Neuronal stem cell (in vitro differentiated cells): ENCODE measurements around the gene RXFP2.

Source experiments
- DNase-seq: peaks from one replicate; pipeline ENCODE4 v3.0.0-alpha.2; 2013; ENCODE audit warnings: low spot score
- H2AFZ ChIP-seq: one replicate; pipeline ENCODE4 v1.6.1; 2013; ENCODE audit warnings: mild to moderate bottlenecking, low read length, inconsistent platforms
- H2AK5ac ChIP-seq: 2 replicates; pipeline ENCODE4 v1.6.1; 2013; ENCODE audit warnings: low read depth, mild to moderate bottlenecking, inconsistent platforms, low read length, moderate library complexity, mixed read lengths
- H2BK120ac ChIP-seq: 2 replicates; pipeline ENCODE4 v1.6.1; 2013; ENCODE audit warnings: low read depth, mild to moderate bottlenecking, inconsistent platforms, low read length, moderate library complexity, mixed read lengths
- H2BK12ac ChIP-seq: one replicate; pipeline ENCODE4 v1.6.1; 2013; ENCODE audit warnings: low read length, inconsistent platforms
- H2BK15ac ChIP-seq: 2 replicates; pipeline ENCODE4 v1.6.1; 2013; ENCODE audit warnings: mild to moderate bottlenecking, low read length, inconsistent platforms, mixed read lengths
- H2BK5ac ChIP-seq: one replicate; pipeline ENCODE4 v1.6.1; 2013; ENCODE audit warnings: inconsistent platforms, mild to moderate bottlenecking, low read length, moderate library complexity
- H3K14ac ChIP-seq: one replicate; pipeline ENCODE4 v1.6.1; 2013; ENCODE audit warnings: low read length, inconsistent platforms
- H3K18ac ChIP-seq: 2 replicates; pipeline ENCODE4 v1.6.1; 2013; ENCODE audit warnings: low read length, inconsistent platforms
- H3K23ac ChIP-seq: 2 replicates; pipeline ENCODE4 v1.6.1; 2013; ENCODE audit warnings: low read depth, mild to moderate bottlenecking, mixed read lengths, low read length, inconsistent platforms; ENCODE audit not compliant: poor library complexity
- H3K27ac ChIP-seq: replicated peaks from 3 replicates; pipeline ENCODE4 v1.5.1; 2013; ENCODE audit warnings: low read length, inconsistent platforms
- H3K27me3 ChIP-seq, 3 experiments: 2 replicates each; pipeline ENCODE4 v1.6.1; 2013; ENCODE audit warnings: low read length in 3 of 3, mild to moderate bottlenecking in 2 of 3, inconsistent platforms in 1 of 3, low read depth in 1 of 3, mixed read lengths in 1 of 3, moderate library complexity in 1 of 3; ENCODE audit not compliant: control insufficient read depth in 3 of 3, insufficient read depth in 3 of 3
- H3K36me3 ChIP-seq, 2 donors: replicated peaks in 1 of 2; 2 replicates each; pipeline ENCODE4 v1.6.1; 2013; ENCODE audit warnings: low read length in 2 of 2; ENCODE audit not compliant: control insufficient read depth in 2 of 2, insufficient read depth in 2 of 2
- H3K4ac ChIP-seq: 2 replicates; pipeline ENCODE4 v1.6.1; 2013; ENCODE audit warnings: inconsistent platforms, mild to moderate bottlenecking, low read length, moderate library complexity
- H3K4me1 ChIP-seq, 2 donors: 1 replicate in 1 of 2; 2 replicates in 1 of 2; pipeline ENCODE4 v1.6.1; 2013; ENCODE audit warnings: low read length in 2 of 2, low read depth in 1 of 2; ENCODE audit not compliant: control insufficient read depth in 2 of 2, insufficient read depth in 1 of 2
- H3K4me2 ChIP-seq: one replicate; pipeline ENCODE4 v1.6.1; 2013; ENCODE audit warnings: mild to moderate bottlenecking, low read length, inconsistent platforms; ENCODE audit not compliant: insufficient read depth, poor library complexity, severe bottlenecking
- H3K4me3 ChIP-seq, 2 donors: 2 replicates each; pipeline ENCODE4 v1.5.1; 2013; ENCODE audit warnings: low read length in 2 of 2, mild to moderate bottlenecking in 2 of 2, inconsistent platforms in 1 of 2, moderate library complexity in 1 of 2
- H3K79me1 ChIP-seq: one replicate; pipeline ENCODE4 v1.6.1; 2013; ENCODE audit warnings: low read depth, mild to moderate bottlenecking, inconsistent platforms, low read length, moderate library complexity
- H3K9ac ChIP-seq: one replicate; pipeline ENCODE4 v1.6.1; 2013; ENCODE audit warnings: mild to moderate bottlenecking, low read depth, low read length, inconsistent platforms; ENCODE audit not compliant: poor library complexity
- H3K9me3 ChIP-seq, 2 donors: replicated peaks in 1 of 2; 2 replicates each; pipeline versions ENCODE3 to v1.6.1; 2013; ENCODE audit warnings: low read length in 2 of 2, mild to moderate bottlenecking in 2 of 2, inconsistent platforms in 1 of 2, low read depth in 1 of 2, mixed read lengths in 1 of 2, moderate library complexity in 1 of 2; ENCODE audit not compliant: control insufficient read depth in 2 of 2, insufficient read depth in 1 of 2
- H4K8ac ChIP-seq: one replicate; pipeline ENCODE4 v1.6.1; 2013; ENCODE audit warnings: low read depth, mild to moderate bottlenecking, inconsistent platforms, low read length, moderate library complexity
- H4K91ac ChIP-seq: one replicate; pipeline ENCODE4 v1.6.1; 2013; ENCODE audit warnings: low read length, low read depth, mild to moderate bottlenecking, inconsistent platforms; ENCODE audit not compliant: poor library complexity
- WGBS, 2 donors: extraction: QIAGEN DNeasy Blood & Tissue Kit; methylation state at CpG; one replicate each; pipeline ENCODE4 v1.1.7; 2013; ENCODE audit warnings: missing lambda C conversion rate in 2 of 2, mixed read lengths in 1 of 2; ENCODE audit not compliant: insufficient read length in 2 of 2, insufficient replicate concordance in 1 of 2; ENCODE audit errors: extremely low coverage in 2 of 2; 5-methylcytosine and 5-hydroxymethylcytosine counted together

The RXFP2 gene

GRCh38 chr13:31798189-31798588, 58.9 kb downstream of the RXFP2 start:
- H2BK15ac ChIP-seq: no peak overlapping the region
- H3K4me2 ChIP-seq: no peak overlapping the region
- no peak overlapping the region for H2AFZ ChIP-seq
- H4K8ac ChIP-seq: no peak overlapping the region
- no peaks in the 10 kb centered on the region for H3K9me3 ChIP-seq
- no peak overlapping the region for H4K91ac ChIP-seq
- no CpG with 5 or more reads among the region's 4 CpGs for WGBS, 2 donors
- no peak for DNase-seq
- no peak overlapping the region for H3K14ac ChIP-seq
- no peaks in the 10 kb centered on the region for H3K79me1 ChIP-seq
- no peak overlapping the region for H3K4me3 ChIP-seq
- H3K4me1 ChIP-seq: no peaks in the 10 kb centered on the region
- H2AK5ac ChIP-seq: no peak overlapping the region
- H2BK120ac ChIP-seq: no peak overlapping the region
- H3K36me3 ChIP-seq: no peaks in the 10 kb centered on the region
- H3K27me3 ChIP-seq: no peaks in the 10 kb centered on the region
- H2BK12ac ChIP-seq: no peak overlapping the region
- H3K18ac ChIP-seq: no peak overlapping the region
- no peak overlapping the region for H3K27ac ChIP-seq
- no peak overlapping the region for H3K9ac ChIP-seq
- H2BK5ac ChIP-seq: no peak overlapping the region
- no peak overlapping the region for H3K23ac ChIP-seq
- no peak overlapping the region for H3K4ac ChIP-seq

- H2AFZ ChIP-seq: no peak overlapping the region
Measured at GRCh38 chr13:31801088-31801487, 61.8 kb downstream of the RXFP2 start.

GRCh38 chr13:31803311-31803710, 64.0 kb downstream of the RXFP2 start:
- H3K9ac ChIP-seq: no peak overlapping the region
- no peaks in the 10 kb centered on the region for H3K4me1 ChIP-seq
- no peak overlapping the region for H3K23ac ChIP-seq
- no peak overlapping the region for H4K91ac ChIP-seq
- no peak overlapping the region for H3K4me2 ChIP-seq
- no peaks in the 10 kb centered on the region for H3K36me3 ChIP-seq
- no peak overlapping the region for H3K4me3 ChIP-seq
- H3K9me3 ChIP-seq: no peaks in the 10 kb centered on the region
- H3K27ac ChIP-seq: no peak overlapping the region
- no peak overlapping the region for H2AK5ac ChIP-seq
- H3K4ac ChIP-seq: no peak overlapping the region
- no peak overlapping the region for H2AFZ ChIP-seq
- H2BK5ac ChIP-seq: no peak overlapping the region
- no peaks in the 10 kb centered on the region for H3K79me1 ChIP-seq
- H3K18ac ChIP-seq: no peak overlapping the region
- H2BK120ac ChIP-seq: no peak overlapping the region
- DNase-seq: no peak
- no peaks in the 10 kb centered on the region for H3K27me3 ChIP-seq
- no peak overlapping the region for H2BK12ac ChIP-seq
- no peak overlapping the region for H3K14ac ChIP-seq
- H4K8ac ChIP-seq: no peak overlapping the region
- no CpG with 5 or more reads among the region's 1 CpG for WGBS, 2 donors
- no peak overlapping the region for H2BK15ac ChIP-seq

More at GRCh38 chr13:31801088-31801487, 61.8 kb downstream of the RXFP2 start:
- H3K18ac ChIP-seq: no peak overlapping the region
- H3K4me2 ChIP-seq: no peak overlapping the region
- no peak overlapping the region for H2BK12ac ChIP-seq
- H3K4me1 ChIP-seq: no peaks in the 10 kb centered on the region
- no peak overlapping the region for H4K91ac ChIP-seq
- no peak overlapping the region for H3K14ac ChIP-seq
- H3K79me1 ChIP-seq: no peaks in the 10 kb centered on the region
- no peak overlapping the region for H2BK15ac ChIP-seq
- H2BK120ac ChIP-seq: no peak overlapping the region
- H3K9ac ChIP-seq: no peak overlapping the region
- no peak overlapping the region for H3K23ac ChIP-seq
- no peaks in the 10 kb centered on the region for H3K27me3 ChIP-seq
- no peak overlapping the region for H2BK5ac ChIP-seq
- H3K4me3 ChIP-seq: no peak overlapping the region
- no peak overlapping the region for H3K27ac ChIP-seq
- no peak for DNase-seq
- no peak overlapping the region for H2AK5ac ChIP-seq
- H3K4ac ChIP-seq: no peak overlapping the region
- no peaks in the 10 kb centered on the region for H3K36me3 ChIP-seq
- no CpG with 5 or more reads among the region's 6 CpGs for WGBS, 2 donors
- H3K9me3 ChIP-seq: no peaks in the 10 kb centered on the region
- no peak overlapping the region for H4K8ac ChIP-seq

GRCh38 chr13:31805841-31806240, 66.5 kb downstream of the RXFP2 start:
- no peak overlapping the region for H3K4me3 ChIP-seq
- no peak overlapping the region for H3K4me2 ChIP-seq
- H3K4me1 ChIP-seq: no peaks in the 10 kb centered on the region
- no peak overlapping the region for H2AK5ac ChIP-seq
- H3K9me3 ChIP-seq: peaks cover 0 to 8% of the 10 kb centered on the region in 2 donors
- no peak overlapping the region for H4K8ac ChIP-seq
- H3K14ac ChIP-seq: no peak overlapping the region
- H2BK5ac ChIP-seq: no peak overlapping the region
- H3K79me1 ChIP-seq: no peaks in the 10 kb centered on the region
- no peak for DNase-seq
- no peak overlapping the region for H2AFZ ChIP-seq
- H3K18ac ChIP-seq: no peak overlapping the region
- H2BK120ac ChIP-seq: no peak overlapping the region
- H4K91ac ChIP-seq: no peak overlapping the region
- H2BK15ac ChIP-seq: no peak overlapping the region
- H3K4ac ChIP-seq: no peak overlapping the region
- H3K9ac ChIP-seq: no peak overlapping the region
- H3K36me3 ChIP-seq: no peaks in the 10 kb centered on the region
- no CpG with 5 or more reads among the region's 4 CpGs for WGBS, 2 donors
- no peak overlapping the region for H3K23ac ChIP-seq
- no peak overlapping the region for H2BK12ac ChIP-seq
- no peaks in the 10 kb centered on the region for H3K27me3 ChIP-seq
- no peak overlapping the region for H3K27ac ChIP-seq
